Smooth muscle cell of the umbilical artery (primary cell): ENCODE results near the gene ZNF28. TPM values are rescaled to one million over a fixed set of nuclear protein-coding genes. Genes with fewer than 3 reads are reported as not detected.

Source experiments
- total RNA-seq: library from RNA; depleted of rRNA; stranded (reverse); fragments of >200 nt; gene quantifications from 2 replicates; pipeline ENCODE4 v1.2.3, GENCODE V29; 2014

Gene ZNF28
- total RNA-seq = 16.9 and 24.8 TPM in 2 replicates

DNA sequence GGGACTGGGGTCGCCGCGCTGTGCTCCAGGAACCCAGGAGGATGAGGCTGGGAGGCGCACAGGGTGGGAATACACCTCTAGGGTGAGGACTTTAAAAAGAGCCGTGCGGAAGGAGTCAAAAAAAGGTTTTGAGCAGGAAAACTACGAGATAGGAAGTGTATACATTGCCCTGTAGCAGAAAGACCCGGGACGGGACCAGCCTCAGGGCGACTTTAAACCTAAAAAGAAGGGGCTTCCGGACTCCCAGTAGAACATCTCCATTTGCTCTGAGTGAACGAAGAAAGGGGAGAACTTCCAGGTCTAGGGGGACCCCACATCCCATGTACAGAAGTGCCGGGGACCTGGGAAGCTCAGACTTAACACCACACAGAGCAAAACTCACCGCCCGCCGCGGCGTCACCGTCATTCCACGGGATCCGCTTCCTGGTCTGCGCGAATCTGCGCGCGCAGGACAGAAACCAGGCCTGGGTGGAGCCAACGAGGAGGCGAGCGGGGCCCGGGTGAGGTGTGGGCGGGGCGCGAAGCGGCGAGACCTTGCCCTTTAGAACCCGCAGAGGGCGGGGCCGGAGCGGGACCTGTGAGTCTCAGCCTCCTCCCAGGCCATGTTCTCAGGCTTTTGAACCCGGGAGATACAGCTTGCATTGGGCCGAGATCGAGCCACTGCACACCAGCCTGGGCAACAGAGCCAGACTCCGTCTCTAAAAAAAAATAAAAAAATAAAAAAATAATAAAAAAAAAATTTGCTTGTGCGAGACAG lies at the start of gene ZNF28:
Gene ZNF28, minus strand, starts transcription at position 430 of the 757 bp plus-strand sequence. CDS start 3,675 bp downstream, outside the sequence.

GRCh38 chr19:52857378-52858191 lies 36.2 kb upstream of the ZNF28 start, which contains the start of gene ZNF468:
TSS of gene ZNF468 (minus strand) at chr19:52857619. CDS start at chr19:52854272, 3,347 bp downstream.

DNA sequence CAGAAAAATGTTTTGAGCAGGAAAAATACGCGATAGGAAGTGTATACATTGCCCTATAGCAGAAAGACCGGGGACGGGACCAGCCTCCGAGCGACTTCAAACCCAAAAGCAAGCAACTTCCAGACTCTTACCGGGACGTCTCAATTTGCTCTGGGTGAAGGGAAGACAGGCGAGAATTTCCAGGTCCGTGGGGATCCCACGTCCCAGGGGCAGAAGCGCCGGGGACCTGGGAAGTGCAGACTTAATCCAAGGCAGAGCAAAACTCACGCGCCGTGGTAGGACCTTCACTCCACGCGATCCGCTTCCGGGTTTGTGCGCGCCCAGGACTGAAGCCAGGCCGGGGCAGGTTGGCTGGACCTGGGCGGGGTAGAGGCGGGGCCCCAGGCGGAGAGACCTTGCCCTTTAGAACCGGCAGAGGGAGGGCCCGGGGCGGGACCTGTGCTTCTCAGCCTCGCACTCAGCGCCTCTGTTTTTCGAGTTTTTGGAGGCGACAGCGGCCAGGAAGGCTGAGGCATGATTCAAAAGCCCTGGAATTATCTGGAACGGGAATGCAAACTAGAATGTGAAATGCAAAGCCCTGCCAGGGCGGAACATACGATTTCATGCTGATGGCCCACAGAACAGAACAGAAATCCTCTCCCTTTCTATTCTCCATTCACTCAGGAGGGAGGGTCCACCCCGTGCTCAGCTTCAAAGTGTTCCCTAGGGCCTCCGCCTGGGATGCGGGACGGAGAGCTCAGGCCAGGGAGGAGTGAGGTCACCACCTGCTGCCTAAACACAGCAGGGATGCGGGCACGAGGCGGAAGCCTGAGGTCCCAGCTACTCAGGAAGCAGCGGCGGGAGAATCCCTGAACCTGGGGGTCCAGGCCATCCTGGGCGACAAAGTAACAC lies 34.7 kb downstream of the ZNF28 start, which contains the start of gene ZNF600:
Gene ZNF600, minus strand, starts transcription at position 328 of the 891 bp plus-strand sequence. CDS start 7,903 bp downstream, outside the sequence.

Other genes with a start within 250 kb of the ZNF28 start
- 65.3 and 81.8 TPM in 2 replicates for gene ZNF83, start 183.3 kb downstream of the ZNF28 start, total RNA-seq
- gene ZNF611, start 86.6 kb downstream of the ZNF28 start, total RNA-seq = 14.6 and 19.5 TPM in 2 replicates
- 3.0 and 3.7 TPM in 2 replicates for gene ZNF600, start 34.8 kb downstream of the ZNF28 start, total RNA-seq
- gene ZNF468, start 36.0 kb upstream of the ZNF28 start, total RNA-seq = 25.6 and 27.6 TPM in 2 replicates
- gene ZNF320, start 76.0 kb upstream of the ZNF28 start, total RNA-seq = 16.0 and 24.2 TPM in 2 replicates
- 4.2 and 6.6 TPM in 2 replicates for gene ZNF888, start 101.8 kb upstream of the ZNF28 start, total RNA-seq
- gene ZNF816, start 141.2 kb upstream of the ZNF28 start, total RNA-seq = 12.6 and 18.1 TPM in 2 replicates
- 0.14 TPM in 1 of 2 replicates, not detected in the other for gene ERVV-1, start 192.3 kb upstream of the ZNF28 start, total RNA-seq
- gene ERVV-2, start 223.1 kb upstream of the ZNF28 start, total RNA-seq = 0.05 TPM in 1 of 2 replicates, not detected in the other